Panc1 (cell line): Measurements from ENCODE around the gene LDHAL6B. TPM values are rescaled to one million over a fixed set of nuclear protein-coding genes. Genes with fewer than 3 reads are reported as not detected.

ENCODE experiments used
- ATAC-seq: fragments of 200-7000 bp; cut with Tn5 transposase; 2 replicates; pipeline ENCODE4 v1.9.1; 2020; ENCODE audit warnings: mild to moderate bottlenecking, moderate library complexity
- BruUV-seq: library from RNA; stranded (reverse); fragments of 400-500 nt; replicated peaks from 2 replicates; lab custom pipeline; 2021; lab: Mats Ljungman, UMichigan
- CTCF ChIA-PET: fragments of 300-600 bp; sonication (Branson Sonifier 250); formaldehyde crosslinking; loops from one replicate; lab custom pipeline; 2022; ENCODE audit warnings: antibody characterized with exemption; lab: Charles Lee
- POLR2A ChIA-PET: fragments of 300-600 bp; sonication (Branson Sonifier 250); formaldehyde crosslinking; loops from one replicate; lab custom pipeline; 2022; ENCODE audit warnings: antibody characterized with exemption; lab: Charles Lee
- DNase-seq: peaks from one replicate; pipeline ENCODE4 v3.0.0-alpha.2; 2010; ENCODE audit warnings: low read depth, low spot score
- H3K27ac ChIP-seq: 2 replicates; pipeline ENCODE4 v1.5.1; 2011; ENCODE audit warnings: mild to moderate bottlenecking, low read length, inconsistent platforms
- H3K27me3 ChIP-seq: fragments of 200-500 bp; sonication (Bioruptor generic); 2 replicates; pipeline ENCODE4 v1.6.0; 2014; ENCODE audit warnings: low read length, inconsistent platforms; ENCODE audit not compliant: control insufficient read depth, insufficient read depth
- H3K36me3 ChIP-seq: fragments of 200-500 bp; sonication (Bioruptor generic); 2 replicates; pipeline ENCODE4 v1.5.1; 2014; ENCODE audit warnings: inconsistent platforms, mild to moderate bottlenecking, low read length, moderate library complexity; ENCODE audit not compliant: control insufficient read depth, insufficient read depth
- H3K4me1 ChIP-seq: 2 replicates; pipeline ENCODE4 v1.5.1; 2011; ENCODE audit warnings: inconsistent platforms, mild to moderate bottlenecking, low read length, moderate library complexity; ENCODE audit not compliant: control insufficient read depth, insufficient read depth
- H3K4me3 ChIP-seq, 2 experiments: 2 replicates each; pipeline ENCODE4 v1.5.1; 2011 to 2012; ENCODE audit warnings: low read depth in 2 of 2, low read length in 2 of 2, mild to moderate bottlenecking in 2 of 2, inconsistent platforms in 1 of 2, moderate library complexity in 1 of 2
- H3K9me3 ChIP-seq: fragments of 200-500 bp; sonication (Bioruptor generic); 2 replicates; pipeline ENCODE4 v1.5.1; 2014; ENCODE audit warnings: low read depth, mild to moderate bottlenecking, inconsistent platforms, low read length, moderate library complexity; ENCODE audit not compliant: control insufficient read depth, insufficient read depth
- POLR2AphosphoS5 ChIP-seq: IDR thresholded peaks from 2 replicates; pipeline ENCODE4 v1.6.1; 2012; ENCODE audit warnings: mild to moderate bottlenecking, low read depth, low read length, moderate library complexity
- SIN3A ChIP-seq: IDR thresholded peaks from 2 replicates; pipeline ENCODE4 v1.6.1; 2012; ENCODE audit warnings: low read depth, mild to moderate bottlenecking, low read length, moderate library complexity, borderline replicate concordance; ENCODE audit not compliant: insufficient read depth
- TCF7L2 ChIP-seq: IDR thresholded peaks from 2 replicates; pipeline ENCODE4 v1.6.1; 2011; ENCODE audit warnings: mild to moderate bottlenecking, low read depth, low read length, inconsistent platforms
- in situ Hi-C: cut with HindIII; loops from 2 replicates; pipeline ENCODE4 v1.10.0; 2016; ENCODE audit warnings: low sequenced_read_pairs, low pct_unique_long_range_greater_than_20kb
- intact Hi-C: fragments of 100-400 bp; cut with micrococcal nuclease; formaldehyde crosslinking; loops from one replicate; pipeline ENCODE4 v1.10.0; 2022; ENCODE audit not compliant: unreplicated experiment
- total RNA-seq: library from RNA; stranded (reverse); gene quantifications from one replicate; pipeline ENCODE4 v1.2.1, GENCODE V29; 2021; ENCODE audit not compliant: unreplicated experiment
- TF ChIP-seq, protein P1 (sequence below), 2 experiments: IDR thresholded peaks; 2 replicates each; pipeline ENCODE4 v1.6.1; 2011 to 2012; ENCODE audit warnings: low read depth in 2 of 2, control low read depth in 1 of 2, low read length in 1 of 2, mild to moderate bottlenecking in 1 of 2, moderate library complexity in 1 of 2; ENCODE audit not compliant: insufficient read depth in 1 of 2
- TF ChIP-seq, protein P2 (sequence below): fragments of 450-650 bp; IDR thresholded peaks from 2 replicates; pipeline ENCODE4 v1.5.1; 2017; ENCODE audit warnings: mild to moderate bottlenecking

Gene LDHAL6B
- total RNA-seq, 1 experiment from 2014 or later: not detected

DNA sequence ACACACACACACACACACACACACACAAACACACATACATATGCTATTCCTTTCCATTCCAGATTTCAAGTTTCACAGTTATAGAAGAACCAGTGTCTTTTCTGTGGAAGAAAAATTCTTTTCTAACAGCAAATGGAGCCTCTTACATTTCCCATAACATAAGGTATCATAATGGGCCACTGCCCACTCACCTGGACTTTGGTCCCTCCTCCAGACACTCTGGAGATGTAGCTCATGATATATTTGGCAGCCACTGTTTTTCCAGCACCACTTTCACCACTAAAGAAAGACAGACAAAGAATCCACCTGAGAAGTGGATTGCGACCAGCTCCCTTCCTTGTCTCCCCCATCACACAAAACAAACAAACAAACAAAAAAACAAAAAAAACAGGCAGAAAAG, 29.8 kb downstream of the LDHAL6B start:
- Histone ChIP-seq H3K4me1 (no peaks in the 10 kb centered on the region), H3K27me3 (no peaks in the 10 kb centered on the region), H3K27ac (no peak overlapping the region), H3K36me3 (no peaks in the 10 kb centered on the region), H3K9me3 (no peaks in the 10 kb centered on the region), H3K4me3 (no peak overlapping the region)
- DNase-seq (no peak), ATAC-seq (no peak)
- no peak for TF ChIP-seq POLR2AphosphoS5
- TF ChIP-seq, protein P1, sequence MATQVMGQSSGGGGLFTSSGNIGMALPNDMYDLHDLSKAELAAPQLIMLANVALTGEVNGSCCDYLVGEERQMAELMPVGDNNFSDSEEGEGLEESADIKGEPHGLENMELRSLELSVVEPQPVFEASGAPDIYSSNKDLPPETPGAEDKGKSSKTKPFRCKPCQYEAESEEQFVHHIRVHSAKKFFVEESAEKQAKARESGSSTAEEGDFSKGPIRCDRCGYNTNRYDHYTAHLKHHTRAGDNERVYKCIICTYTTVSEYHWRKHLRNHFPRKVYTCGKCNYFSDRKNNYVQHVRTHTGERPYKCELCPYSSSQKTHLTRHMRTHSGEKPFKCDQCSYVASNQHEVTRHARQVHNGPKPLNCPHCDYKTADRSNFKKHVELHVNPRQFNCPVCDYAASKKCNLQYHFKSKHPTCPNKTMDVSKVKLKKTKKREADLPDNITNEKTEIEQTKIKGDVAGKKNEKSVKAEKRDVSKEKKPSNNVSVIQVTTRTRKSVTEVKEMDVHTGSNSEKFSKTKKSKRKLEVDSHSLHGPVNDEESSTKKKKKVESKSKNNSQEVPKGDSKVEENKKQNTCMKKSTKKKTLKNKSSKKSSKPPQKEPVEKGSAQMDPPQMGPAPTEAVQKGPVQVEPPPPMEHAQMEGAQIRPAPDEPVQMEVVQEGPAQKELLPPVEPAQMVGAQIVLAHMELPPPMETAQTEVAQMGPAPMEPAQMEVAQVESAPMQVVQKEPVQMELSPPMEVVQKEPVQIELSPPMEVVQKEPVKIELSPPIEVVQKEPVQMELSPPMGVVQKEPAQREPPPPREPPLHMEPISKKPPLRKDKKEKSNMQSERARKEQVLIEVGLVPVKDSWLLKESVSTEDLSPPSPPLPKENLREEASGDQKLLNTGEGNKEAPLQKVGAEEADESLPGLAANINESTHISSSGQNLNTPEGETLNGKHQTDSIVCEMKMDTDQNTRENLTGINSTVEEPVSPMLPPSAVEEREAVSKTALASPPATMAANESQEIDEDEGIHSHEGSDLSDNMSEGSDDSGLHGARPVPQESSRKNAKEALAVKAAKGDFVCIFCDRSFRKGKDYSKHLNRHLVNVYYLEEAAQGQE (IDR thresholded peaks at IDR 0.05; ENCODE audit: insufficient read depth in 1 of 2, low read depth in 2 of 2, low read length in 1 of 2): no peak
- TF ChIP-seq, protein P2, sequence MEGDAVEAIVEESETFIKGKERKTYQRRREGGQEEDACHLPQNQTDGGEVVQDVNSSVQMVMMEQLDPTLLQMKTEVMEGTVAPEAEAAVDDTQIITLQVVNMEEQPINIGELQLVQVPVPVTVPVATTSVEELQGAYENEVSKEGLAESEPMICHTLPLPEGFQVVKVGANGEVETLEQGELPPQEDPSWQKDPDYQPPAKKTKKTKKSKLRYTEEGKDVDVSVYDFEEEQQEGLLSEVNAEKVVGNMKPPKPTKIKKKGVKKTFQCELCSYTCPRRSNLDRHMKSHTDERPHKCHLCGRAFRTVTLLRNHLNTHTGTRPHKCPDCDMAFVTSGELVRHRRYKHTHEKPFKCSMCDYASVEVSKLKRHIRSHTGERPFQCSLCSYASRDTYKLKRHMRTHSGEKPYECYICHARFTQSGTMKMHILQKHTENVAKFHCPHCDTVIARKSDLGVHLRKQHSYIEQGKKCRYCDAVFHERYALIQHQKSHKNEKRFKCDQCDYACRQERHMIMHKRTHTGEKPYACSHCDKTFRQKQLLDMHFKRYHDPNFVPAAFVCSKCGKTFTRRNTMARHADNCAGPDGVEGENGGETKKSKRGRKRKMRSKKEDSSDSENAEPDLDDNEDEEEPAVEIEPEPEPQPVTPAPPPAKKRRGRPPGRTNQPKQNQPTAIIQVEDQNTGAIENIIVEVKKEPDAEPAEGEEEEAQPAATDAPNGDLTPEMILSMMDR: no peak
- TF ChIP-seq TCF7L2: no peak
- no peak for TF ChIP-seq SIN3A
- CTCF ChIA-PET: interaction anchor here (0.7 kb wide), 1 partner anchor 195 kb away, joined by 3 read pairs; no protein-coding TSS in a partner anchor
- POLR2A ChIA-PET: no interaction called here
- BruUV-seq: no TSS peak
- in situ Hi-C loops: no loop called here
- intact Hi-C loops: no loop called here

DNA sequence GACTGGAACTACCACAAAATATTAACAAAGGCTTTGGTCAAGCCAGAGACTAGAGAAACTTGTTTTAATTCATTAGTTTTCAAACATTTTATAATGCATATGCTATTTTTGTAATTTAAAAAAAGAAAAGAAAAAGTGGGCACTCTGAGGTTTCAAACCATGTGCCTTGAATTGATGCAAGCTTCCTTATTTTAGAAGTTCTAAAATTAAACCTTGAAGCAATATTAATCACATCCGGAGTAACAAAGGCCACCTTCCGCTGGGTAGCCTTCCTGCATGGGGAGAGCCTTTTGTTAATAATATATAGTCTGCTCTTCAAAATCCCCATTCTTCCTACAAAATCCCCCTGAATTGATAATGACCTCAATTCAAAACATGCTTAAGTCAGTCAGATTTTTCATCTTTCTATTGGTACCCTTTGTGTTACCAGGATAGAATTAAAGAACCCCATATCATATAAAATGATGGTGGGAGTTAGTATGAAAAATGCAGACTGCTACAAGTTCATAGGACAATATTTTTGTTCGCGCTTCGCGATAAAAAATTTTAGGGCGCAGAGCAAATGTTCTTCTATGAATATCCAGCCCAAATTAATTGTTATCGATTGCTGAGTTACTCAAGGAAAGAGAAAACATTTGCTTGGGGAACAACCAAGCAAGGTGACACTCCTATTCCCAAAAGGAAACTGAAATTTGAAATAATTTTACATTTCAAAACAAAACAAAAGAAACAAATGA, 30.6 kb downstream of the LDHAL6B start:
- DNase-seq (no peak), ATAC-seq (no peak)
- Histone ChIP-seq H3K9me3 (no peaks in the 10 kb centered on the region), H3K4me3 (no peak overlapping the region), H3K27me3 (no peaks in the 10 kb centered on the region), H3K27ac (no peak overlapping the region), H3K36me3 (no peaks in the 10 kb centered on the region), H3K4me1 (no peaks in the 10 kb centered on the region)
- TF ChIP-seq POLR2AphosphoS5 (no peak), SIN3A (no peak), TCF7L2 (no peak)
- TF ChIP-seq, protein P2: no peak
- TF ChIP-seq, protein P1 (IDR thresholded peaks at IDR 0.05; ENCODE audit: insufficient read depth in 1 of 2, low read depth in 2 of 2, low read length in 1 of 2): no peak
- no TSS peak for BruUV-seq
- ChIA-PET POLR2A (no interaction called here), CTCF (no interaction called here)
- in situ Hi-C loops (no loop called here), intact Hi-C loops (no loop called here)
